ENCODE measurements around the gene DNAJC15.
"Not testable (repeated sequence)": the region's sequence is repeated elsewhere in the genome, so short reads cannot be mapped to it uniquely, and the experiment has no call there.

The DNAJC15 gene

GRCh38 chr13:43044720-43045301, 21.4 kb downstream of the DNAJC15 start:
- DNase-seq (ENCODE audit: low read depth): no peak
- TF ChIP-seq, protein P1, sequence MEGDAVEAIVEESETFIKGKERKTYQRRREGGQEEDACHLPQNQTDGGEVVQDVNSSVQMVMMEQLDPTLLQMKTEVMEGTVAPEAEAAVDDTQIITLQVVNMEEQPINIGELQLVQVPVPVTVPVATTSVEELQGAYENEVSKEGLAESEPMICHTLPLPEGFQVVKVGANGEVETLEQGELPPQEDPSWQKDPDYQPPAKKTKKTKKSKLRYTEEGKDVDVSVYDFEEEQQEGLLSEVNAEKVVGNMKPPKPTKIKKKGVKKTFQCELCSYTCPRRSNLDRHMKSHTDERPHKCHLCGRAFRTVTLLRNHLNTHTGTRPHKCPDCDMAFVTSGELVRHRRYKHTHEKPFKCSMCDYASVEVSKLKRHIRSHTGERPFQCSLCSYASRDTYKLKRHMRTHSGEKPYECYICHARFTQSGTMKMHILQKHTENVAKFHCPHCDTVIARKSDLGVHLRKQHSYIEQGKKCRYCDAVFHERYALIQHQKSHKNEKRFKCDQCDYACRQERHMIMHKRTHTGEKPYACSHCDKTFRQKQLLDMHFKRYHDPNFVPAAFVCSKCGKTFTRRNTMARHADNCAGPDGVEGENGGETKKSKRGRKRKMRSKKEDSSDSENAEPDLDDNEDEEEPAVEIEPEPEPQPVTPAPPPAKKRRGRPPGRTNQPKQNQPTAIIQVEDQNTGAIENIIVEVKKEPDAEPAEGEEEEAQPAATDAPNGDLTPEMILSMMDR (conservative IDR thresholded peaks at IDR 0.05; ENCODE audit: low read depth, low read length): no peak
- H3K4me3 ChIP-seq (ENCODE audit: low read depth, low read length): no peak overlapping the region

GRCh38 chr13:43045302-43045773, 22.0 kb downstream of the DNAJC15 start:
- H3K4me3 ChIP-seq (ENCODE audit: low read depth, low read length): not testable (repeated sequence)
- DNase-seq (ENCODE audit: low read depth): peak; percentile 36

DNA sequence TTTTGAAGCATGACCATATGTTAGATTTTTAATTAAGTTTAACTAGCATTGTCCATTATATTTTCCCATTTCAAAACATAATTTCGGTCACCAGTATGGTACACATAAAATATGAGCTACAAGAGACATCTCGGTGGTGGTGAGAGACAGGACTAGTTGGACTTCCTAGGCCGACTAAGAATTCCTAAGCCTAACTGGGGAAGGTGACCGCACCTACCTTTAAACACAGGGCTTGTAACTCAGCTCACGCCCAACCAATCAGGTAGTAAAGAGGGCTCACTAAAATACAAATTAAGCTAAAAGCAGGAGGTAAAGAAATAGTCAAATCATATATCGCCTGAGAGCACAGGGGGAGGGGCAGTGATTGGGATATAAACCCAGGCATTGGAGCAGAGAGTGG, 22.9 kb downstream of the DNAJC15 start:
- no peak overlapping the region for H3K4me3 ChIP-seq (ENCODE audit: low read depth, low read length)
- TF ChIP-seq, protein P1 (conservative IDR thresholded peaks at IDR 0.05; ENCODE audit: low read depth, low read length): no peak
- DNase-seq (ENCODE audit: low read depth): no peak

DNA sequence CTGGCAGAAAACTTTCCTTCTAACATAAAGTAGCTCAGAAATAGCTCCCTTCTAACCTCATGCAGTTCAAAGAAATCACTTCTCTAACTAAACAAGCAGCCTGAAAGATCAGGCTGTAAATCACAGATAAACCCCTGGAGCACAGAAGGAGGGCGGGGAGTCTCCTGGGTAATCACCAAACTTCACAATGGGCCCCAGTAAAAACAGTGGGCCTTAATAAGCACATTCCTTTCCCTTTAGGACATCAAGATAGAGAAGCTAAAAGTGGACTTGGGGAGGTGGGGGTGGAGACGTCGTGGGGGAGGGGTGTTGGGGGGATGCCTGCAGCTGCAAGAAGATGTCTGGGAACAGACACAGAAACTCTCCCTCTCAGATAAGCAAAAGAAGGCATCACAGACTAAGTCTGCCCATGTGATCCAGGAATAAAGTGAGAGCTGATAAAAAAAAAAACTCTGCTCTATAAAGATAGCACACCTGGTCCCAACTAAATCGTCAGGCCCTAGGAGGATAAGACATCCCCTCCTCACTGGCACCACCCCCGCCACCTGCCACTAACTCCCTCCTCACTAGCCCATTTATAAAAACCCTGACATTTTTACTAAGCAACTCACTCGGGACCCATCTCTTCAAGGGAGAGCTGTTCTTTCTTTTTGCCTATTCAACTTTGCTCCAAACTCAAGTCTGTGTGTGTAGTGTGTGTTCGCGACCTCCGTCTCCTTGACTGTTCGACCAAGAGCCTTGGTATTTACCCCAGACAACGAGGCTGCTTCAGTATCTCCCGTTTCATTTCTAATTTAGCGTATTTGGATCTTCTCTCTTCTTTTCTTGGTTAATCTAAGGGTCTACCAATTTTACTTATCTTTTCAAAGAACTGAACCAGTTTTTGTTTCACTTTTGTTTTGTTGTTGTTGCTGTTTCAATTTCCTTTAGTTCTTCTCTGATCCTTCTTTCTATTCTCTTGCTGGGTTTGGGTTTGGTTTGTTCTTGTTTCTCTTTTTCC, 31.7 kb downstream of the DNAJC15 start:
- DNase-seq (ENCODE audit: low read depth): peak; percentile 90
- peak overlapping the region; percentile 53 for H3K4me3 ChIP-seq (ENCODE audit: low read depth, low read length)
- TF ChIP-seq, protein P1 (conservative IDR thresholded peaks at IDR 0.05; ENCODE audit: low read depth, low read length): no peak

GRCh38 chr13:43057653-43058317, 34.4 kb downstream of the DNAJC15 start:
- H3K4me3 ChIP-seq (ENCODE audit: low read depth, low read length): no peak overlapping the region
- TF ChIP-seq, protein P1 (conservative IDR thresholded peaks at IDR 0.05; ENCODE audit: low read depth, low read length): no peak
- peak; percentile 76 for DNase-seq (ENCODE audit: low read depth)

GRCh38 chr13:43058318-43058674, 34.9 kb downstream of the DNAJC15 start:
- TF ChIP-seq, protein P1 (conservative IDR thresholded peaks at IDR 0.05; ENCODE audit: low read depth, low read length): no peak
- H3K4me3 ChIP-seq (ENCODE audit: low read depth, low read length): peak overlapping the region; percentile 8
- DNase-seq (ENCODE audit: low read depth): peak; percentile 73

DNA sequence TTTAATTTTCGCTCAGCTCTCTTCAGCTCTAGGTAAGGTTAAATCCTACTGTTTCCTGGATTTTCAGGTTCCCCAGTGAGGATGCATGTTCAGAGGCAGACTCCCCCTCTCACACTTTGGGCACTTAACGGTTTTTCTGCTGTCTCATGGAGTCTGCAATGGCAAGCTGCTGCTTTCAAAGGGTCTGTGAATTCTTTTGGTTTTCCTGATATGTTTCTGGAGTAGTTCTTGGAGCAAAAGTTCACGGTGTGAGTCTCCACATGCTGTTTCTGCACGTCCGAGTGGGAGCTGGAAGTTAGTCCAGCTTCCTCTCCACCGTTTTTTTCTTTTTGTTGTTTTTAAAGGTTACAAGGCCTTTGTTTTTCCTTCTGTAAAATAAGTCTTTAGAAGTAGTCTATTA, 35.4 kb downstream of the DNAJC15 start:
- peak overlapping the region; percentile 8 for H3K4me3 ChIP-seq (ENCODE audit: low read depth, low read length)
- peak; percentile 80 for DNase-seq (ENCODE audit: low read depth)
- TF ChIP-seq, protein P1 (conservative IDR thresholded peaks at IDR 0.05; ENCODE audit: low read depth, low read length): no peak

- H3K4me3 ChIP-seq (ENCODE audit: low read depth, low read length); DNase-seq (ENCODE audit: low read depth): not testable (repeated sequence)
These were observed 36.4 kb downstream of the DNAJC15 start for GRCh38 chr13:43059779-43060178.

DNA sequence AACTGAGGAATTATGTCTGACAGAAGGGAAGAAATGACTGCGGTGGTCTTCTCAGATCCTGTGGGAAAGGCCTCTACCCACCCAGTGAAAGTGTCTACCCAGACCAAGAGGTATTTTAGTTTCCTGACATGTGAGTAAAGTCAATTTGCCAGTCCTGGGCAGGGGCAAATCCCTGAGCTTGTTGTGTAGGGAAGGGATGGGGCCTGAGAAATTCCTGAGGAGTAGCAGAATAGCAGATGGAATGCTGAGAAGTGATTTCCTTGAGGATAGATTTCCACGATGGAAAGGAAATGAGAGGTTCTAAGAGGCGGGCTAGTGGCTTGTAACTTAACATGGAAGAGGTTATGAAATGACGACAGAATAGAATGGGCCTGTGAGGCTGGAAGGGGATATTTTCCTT, 37.4 kb downstream of the DNAJC15 start:
- DNase-seq (ENCODE audit: low read depth); H3K4me3 ChIP-seq (ENCODE audit: low read depth, low read length): not testable (repeated sequence)

All from choroid plexus epithelial cell (primary cell).